Measurements from ENCODE around the gene GTF2B.
"Not testable (repeated sequence)": the region's sequence is repeated elsewhere in the genome, so short reads cannot be mapped to it uniquely, and the experiment has no call there.

The GTF2B gene

DNA sequence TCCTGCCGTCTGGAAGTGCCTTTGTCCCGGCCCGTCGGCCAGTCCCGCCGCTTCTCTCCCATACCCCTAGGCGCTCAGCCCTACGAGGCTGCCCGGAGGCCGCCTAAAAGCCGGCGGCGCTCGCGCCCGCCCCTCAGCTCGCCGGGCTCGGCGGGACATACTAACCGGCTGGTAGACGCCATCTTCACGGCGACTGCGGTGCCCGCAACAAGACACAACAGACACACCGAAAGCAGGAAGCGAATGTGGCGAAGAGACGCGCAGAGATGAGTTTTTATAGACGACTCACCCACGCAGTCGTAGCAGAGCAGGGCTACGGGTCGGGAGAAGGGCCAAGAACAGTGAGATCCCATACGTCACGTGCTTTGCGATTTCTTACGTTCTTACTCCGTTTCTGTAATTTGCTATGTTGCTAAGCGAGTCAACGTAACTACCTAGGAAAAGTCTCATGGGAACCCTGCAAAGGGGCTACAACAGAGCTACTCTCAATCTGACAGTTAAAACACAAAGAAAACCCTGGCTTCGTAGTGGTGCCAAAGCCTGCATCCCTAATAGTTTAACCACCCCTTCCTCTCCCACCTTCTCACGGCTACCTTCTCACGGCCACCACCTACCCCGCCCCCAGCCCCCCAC lies at the start of gene GTF2B:
GTF2B (minus strand) TSS at position 250 of the 633 bp plus-strand sequence; CDS start at position 182, 68 bp downstream.
- peak; percentile 88 to 93 for DNase-seq (ENCODE audit: low read depth in 1 of 2, low spot score in 1 of 2)

DNA sequence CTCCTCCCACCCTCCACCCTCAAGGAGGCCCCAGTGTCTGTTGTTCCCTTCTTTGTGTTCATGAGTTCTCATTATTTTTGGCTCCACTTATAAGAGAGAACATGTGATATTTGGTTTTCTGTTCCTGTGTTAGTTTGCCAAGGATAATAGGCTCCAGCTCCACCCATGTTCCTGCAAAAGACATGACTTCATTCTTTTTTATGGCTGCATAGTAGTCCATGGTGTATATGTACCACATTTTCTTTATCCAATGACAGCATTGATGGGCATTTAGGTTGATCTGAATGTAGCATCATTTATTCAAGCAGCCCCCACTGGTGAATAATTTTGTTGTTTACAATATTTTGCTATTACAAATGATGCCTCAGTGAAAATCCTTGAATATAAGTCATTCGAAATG lies 47.2 kb upstream of the GTF2B start:
- DNase-seq (ENCODE audit: low read depth in 1 of 2, low spot score in 1 of 2) = not testable (repeated sequence)

DNA sequence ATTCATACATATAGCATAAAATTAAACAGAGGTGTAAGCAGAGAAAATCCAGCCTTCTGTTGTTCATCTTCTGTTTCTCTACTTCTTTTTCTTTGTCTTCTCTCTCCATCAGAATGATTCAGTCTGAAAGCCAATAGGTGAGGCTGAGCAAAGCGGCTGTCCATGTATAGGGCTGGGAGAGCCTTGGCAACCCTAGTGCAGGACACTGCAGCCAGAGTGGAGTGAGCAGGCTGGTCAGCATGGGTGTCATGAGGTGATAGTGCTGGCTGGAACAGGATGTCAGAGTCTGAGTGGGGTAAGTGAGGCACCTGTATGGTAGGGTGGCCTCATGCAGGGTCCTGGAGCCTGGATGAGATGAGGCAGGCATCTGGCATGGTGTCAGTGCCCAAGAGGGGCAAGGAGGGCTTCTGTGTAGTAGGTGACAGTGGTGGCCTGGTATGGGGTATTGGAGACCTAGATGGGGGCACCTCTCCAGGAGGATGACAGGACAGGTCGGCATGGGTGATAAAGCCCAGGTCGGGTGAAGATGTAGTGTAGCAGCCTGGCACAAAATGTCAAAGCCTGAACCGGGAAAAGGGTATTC lies 45.5 kb upstream of the GTF2B start:
- DNase-seq (ENCODE audit: low read depth in 1 of 2, low spot score in 1 of 2) = no peak

DNA sequence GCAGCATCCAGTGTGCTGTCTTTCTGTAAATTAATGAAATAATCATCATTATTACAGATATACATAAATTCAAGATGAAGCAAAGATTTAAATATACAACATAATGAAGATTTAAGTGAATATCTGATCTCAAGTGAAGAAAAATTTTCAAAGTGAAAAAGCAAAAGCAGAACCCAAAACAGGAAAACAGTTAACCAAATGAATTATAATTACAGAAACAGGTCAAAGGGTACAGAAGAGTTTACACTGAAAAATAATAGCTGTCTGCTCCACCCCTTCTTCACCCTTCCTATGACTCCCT lies 44.8 kb upstream of the GTF2B start:
- DNase-seq (ENCODE audit: low read depth in 1 of 2, low spot score in 1 of 2) = no peak

- DNase-seq (ENCODE audit: low read depth in 1 of 2, low spot score in 1 of 2) = peak in 1 of 2 donors; percentile 11
Measured at GRCh38 chr1:88935522-88936222, 44.3 kb upstream of the GTF2B start.

DNA sequence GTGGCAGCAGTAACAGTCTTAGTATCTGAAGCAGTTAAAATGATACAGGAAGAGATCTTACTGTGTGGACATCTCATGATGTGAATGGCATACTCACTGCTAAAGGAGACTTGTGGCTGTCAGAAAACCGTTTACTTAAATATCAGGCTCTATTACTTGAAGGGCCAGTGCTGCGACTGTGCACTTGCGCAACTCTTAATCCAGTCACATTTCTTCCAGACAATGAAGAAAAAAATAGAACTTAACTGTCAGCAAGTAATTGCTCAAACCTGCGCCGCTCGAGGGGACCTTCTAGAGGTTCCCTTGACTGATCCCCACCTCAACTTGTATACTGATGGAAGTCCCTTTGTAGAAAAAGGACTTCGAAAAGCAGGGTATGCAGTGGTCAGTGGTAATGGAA lies 38.8 kb upstream of the GTF2B start:
- not testable (repeated sequence) for DNase-seq (ENCODE audit: low read depth in 1 of 2, low spot score in 1 of 2)

DNA sequence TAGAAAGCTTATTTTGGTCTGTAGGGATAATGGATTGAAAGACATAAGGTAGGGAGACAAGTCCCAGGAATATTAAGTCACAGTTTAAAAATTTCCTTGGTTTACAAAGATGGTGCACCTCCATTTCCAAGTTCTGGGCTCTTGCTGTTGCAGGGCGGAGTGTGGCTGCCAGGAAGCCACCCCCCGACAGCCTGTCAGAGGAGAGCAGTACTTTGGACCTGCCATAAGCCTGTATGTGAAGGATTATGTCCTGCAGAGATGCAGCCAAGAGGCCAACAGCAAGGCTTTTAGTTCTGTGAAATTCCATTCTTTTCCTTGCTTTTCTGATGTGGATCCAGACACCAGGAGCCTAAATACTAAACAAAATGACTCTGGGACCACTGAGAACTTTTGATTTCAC lies 31.9 kb upstream of the GTF2B start:
- no peak for DNase-seq (ENCODE audit: low read depth in 1 of 2, low spot score in 1 of 2)

GRCh38 chr1:88922214-88922613 lies 30.8 kb upstream of the GTF2B start:
- no peak for DNase-seq (ENCODE audit: low read depth in 1 of 2, low spot score in 1 of 2)

DNA sequence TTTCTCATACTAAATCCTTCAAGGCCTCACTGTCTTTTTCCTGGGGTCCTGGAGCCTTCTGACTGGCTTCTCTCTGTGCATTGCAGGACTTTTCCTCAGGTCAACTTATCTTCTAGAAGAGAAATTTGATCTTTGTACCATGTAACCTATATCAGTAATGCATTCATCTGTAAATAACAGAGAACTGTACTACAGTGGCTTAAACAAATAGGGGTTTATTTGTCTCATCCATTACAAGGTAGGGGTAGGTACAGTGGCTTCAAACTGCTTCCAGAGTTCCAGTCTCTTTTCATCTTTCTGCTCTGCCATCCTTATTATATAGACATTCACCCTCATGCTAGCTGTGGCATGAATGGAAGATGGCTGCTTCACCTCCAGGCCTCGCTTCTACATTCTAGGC lies 29.5 kb upstream of the GTF2B start:
- no peak for DNase-seq (ENCODE audit: low read depth in 1 of 2, low spot score in 1 of 2)

GRCh38 chr1:88917321-88918025 lies 26.1 kb upstream of the GTF2B start:
- no peak for DNase-seq (ENCODE audit: low read depth in 1 of 2, low spot score in 1 of 2)

GRCh38 chr1:88916883-88917282 lies 25.5 kb upstream of the GTF2B start:
- DNase-seq (ENCODE audit: low read depth in 1 of 2, low spot score in 1 of 2) = no peak

DNA sequence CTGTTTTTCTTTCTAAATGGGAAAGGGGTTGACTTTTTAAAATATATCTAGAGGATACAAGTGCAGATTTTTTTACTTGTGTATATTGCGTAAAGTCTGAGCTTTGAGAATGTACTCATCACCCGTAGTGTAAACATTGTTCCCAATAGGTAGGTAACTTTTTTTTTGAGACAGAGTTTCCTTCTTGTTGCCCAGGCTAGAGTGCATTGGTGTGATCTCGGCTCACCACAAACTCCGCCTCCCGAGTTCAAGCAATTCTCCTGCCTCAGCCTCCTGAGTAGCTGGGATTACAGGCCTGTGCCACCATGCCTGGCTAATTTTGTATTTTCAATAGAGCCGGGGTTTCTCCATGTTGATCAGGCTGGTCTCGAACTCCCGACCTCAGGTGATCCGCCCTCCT lies 20.4 kb upstream of the GTF2B start:
- DNase-seq (ENCODE audit: low read depth in 1 of 2, low spot score in 1 of 2) = not testable (repeated sequence)

DNA sequence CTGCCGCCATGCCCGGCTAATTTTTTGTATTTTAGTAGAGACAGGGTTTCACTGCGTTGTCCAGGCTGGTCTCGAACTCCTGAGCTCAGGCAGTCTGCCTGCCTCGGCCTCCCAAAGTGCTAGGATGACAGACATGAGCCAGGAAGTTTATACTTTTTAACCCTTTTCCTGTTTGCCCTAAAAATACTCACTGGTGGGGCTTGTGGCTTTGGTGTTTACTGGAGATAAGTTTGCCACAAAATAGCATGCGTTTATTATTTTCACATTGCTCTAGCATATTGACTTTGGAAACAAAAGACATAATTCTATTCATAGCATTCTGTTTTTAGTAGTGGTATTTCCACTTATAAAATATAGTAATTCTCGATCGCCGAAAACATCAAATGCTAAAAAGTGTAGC lies 19.8 kb upstream of the GTF2B start:
- no peak for DNase-seq (ENCODE audit: low read depth in 1 of 2, low spot score in 1 of 2)

DNA sequence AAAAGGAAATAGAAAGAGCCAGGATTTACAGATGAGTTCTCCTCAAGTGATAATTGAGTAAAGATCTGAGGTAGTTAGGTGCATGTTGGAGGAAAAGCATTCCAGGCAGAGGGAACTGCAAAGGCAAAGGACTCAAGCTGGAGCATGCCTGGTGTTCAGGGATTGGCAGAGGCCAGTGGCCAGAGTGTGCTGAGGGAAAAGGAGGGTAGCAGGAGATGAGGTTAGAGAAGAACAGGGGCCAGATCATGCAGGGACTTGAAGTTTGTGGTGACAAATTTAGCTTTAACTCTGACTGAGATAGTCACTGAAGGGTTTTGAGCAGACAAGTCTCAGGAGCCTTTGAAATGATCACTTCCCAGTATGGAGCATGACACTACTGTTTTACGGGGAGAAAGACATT lies 19.0 kb upstream of the GTF2B start:
- DNase-seq (ENCODE audit: low read depth in 1 of 2, low spot score in 1 of 2) = no peak

DNA sequence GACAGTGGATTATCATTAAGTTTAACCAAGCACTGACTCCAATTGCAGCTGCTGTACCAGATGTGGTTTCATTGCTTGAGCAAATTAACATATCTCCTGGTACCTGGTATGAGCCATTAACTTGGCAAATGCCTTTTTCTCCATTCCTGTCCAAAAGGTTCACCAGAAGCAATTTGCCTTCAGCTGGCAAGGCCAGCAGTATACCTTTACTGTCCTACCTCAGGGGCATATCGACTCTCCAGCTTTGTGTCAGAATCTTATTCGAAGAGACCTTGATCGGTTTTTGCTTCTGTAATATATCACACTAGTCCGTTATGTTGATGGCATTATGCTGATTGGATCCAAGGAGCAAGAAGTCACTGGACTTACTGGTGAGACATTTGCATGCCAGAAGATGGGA lies 9.5 kb upstream of the GTF2B start:
- no peak for DNase-seq (ENCODE audit: low read depth in 1 of 2, low spot score in 1 of 2)

DNA sequence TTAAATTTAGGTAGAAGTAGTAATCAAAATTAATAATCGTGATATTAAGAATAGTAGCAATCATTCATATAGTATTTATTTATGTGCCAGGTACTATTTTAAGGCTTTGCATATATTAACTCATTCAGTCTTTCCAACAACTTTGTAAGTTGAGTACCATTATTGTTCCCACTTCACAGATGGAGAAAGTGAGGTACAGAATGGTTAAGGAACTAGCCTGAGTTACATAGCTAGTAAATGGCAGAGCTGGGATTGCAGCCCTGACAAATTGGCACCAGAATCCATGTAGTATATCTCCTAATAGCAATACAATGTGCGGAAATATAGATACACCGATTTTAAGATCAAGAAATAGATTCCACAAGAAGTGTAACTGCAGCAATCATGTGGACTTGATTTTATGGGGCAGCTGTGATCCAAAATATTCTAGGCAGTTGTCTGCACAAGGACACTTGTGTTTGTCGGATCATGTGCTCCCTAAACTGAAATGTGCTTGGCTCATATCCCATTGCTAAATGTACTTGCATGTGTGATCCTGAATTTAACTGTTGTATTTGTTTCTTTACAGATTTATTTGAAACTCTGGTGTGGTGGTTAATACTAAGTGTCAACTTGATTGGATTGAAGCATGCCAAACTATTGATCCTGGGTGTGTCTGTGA lies 5.8 kb upstream of the GTF2B start:
- no peak for DNase-seq (ENCODE audit: low read depth in 1 of 2, low spot score in 1 of 2)

- no peak for DNase-seq (ENCODE audit: low read depth in 1 of 2, low spot score in 1 of 2)
Measured at GRCh38 chr1:88892357-88892877, 1.1 kb upstream of the GTF2B start.

DNA sequence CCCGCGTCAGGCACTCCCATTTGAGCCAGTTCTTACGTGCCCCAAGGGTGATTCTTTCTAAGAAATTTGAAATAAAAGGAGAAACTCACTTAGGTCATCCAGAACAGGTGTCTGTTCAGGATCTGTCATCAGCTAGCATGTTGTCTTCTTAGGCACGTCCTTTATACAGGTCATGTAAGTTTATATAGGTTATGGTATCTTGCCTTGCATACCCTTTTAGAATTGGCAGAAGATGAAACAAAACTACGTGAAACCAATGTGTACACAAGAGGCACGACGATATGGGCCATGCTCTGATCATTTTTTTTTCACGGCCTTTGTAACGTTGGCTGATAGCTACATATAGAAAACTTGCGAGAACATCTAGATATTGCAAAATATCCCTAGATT lies 579 bp upstream of the GTF2B start:
- no peak for DNase-seq (ENCODE audit: low read depth in 1 of 2, low spot score in 1 of 2)

GRCh38 chr1:88890791-88891317 lies 513 bp downstream of the GTF2B start:
- DNase-seq (ENCODE audit: low read depth in 1 of 2, low spot score in 1 of 2) = no peak

GRCh38 chr1:88890131-88890530 lies 1.2 kb downstream of the GTF2B start:
- no peak for DNase-seq (ENCODE audit: low read depth in 1 of 2, low spot score in 1 of 2)

DNA sequence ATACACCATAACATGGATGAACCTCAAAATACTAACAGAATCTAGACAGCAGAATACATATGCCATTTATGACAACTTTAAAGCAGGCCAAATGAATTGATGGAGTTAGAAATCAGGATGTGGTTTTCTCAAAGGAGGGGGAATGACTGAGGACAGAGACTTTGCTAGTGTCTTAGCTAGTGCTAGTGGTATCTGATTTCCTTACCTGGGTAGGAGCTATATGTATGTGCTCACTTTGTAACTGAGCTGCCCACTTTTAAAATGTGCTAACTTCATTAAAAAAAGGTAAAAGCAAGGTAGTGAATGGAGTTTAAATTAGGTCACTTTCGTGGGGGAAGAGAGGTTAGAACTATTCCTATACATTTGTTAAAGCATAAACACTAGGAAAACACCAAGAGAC lies 2.6 kb downstream of the GTF2B start:
- DNase-seq (ENCODE audit: low read depth in 1 of 2, low spot score in 1 of 2) = no peak
